Measurements from ENCODE around the gene IAH1.

The IAH1 gene

GRCh38 chr2:9430316-9431293 is 43.7 kb upstream of the IAH1 start:
- ATAC-seq = peak; percentile 85
- TF ChIP-seq ISL1 (CRISPR knock-in tag; IDR thresholded peaks at IDR 0.05) (peak; percentile 75), ESRRG (CRISPR knock-in tag; IDR thresholded peaks at IDR 0.05) (no peak), TSHZ2 (CRISPR knock-in tag; IDR thresholded peaks at IDR 0.05) (no peak), OSR1 (CRISPR knock-in tag; IDR thresholded peaks at IDR 0.05) (no peak), TCF4 (CRISPR knock-in tag; IDR thresholded peaks at IDR 0.05; ENCODE audit: borderline replicate concordance) (no peak)

GRCh38 chr2:9434489-9434888 is 39.9 kb upstream of the IAH1 start:
- no peak for ATAC-seq
- TF ChIP-seq ZFP3 (CRISPR knock-in tag; IDR thresholded peaks at IDR 0.05) (no peak), ESRRG (CRISPR knock-in tag; IDR thresholded peaks at IDR 0.05) (no peak), CSRNP3 (CRISPR knock-in tag; IDR thresholded peaks at IDR 0.05) (no peak), TSHZ2 (CRISPR knock-in tag; IDR thresholded peaks at IDR 0.05) (no peak), RARB (CRISPR knock-in tag; IDR thresholded peaks at IDR 0.05) (no peak), OSR1 (CRISPR knock-in tag; IDR thresholded peaks at IDR 0.05) (no peak), CSDC2 (CRISPR knock-in tag; IDR thresholded peaks at IDR 0.05) (no peak), ZNF8 (CRISPR knock-in tag; IDR thresholded peaks at IDR 0.05) (no peak), ISL1 (CRISPR knock-in tag; IDR thresholded peaks at IDR 0.05) (no peak), SNAI2 (CRISPR knock-in tag; IDR thresholded peaks at IDR 0.05) (no peak), ARNTL (CRISPR knock-in tag; IDR thresholded peaks at IDR 0.05; ENCODE audit: borderline replicate concordance, low read depth) (no peak), ZFP30 (CRISPR knock-in tag; IDR thresholded peaks at IDR 0.05) (no peak), CREB5 (CRISPR knock-in tag; IDR thresholded peaks at IDR 0.05; ENCODE audit: low read depth) (no peak), POU6F1 (CRISPR knock-in tag; IDR thresholded peaks at IDR 0.05; ENCODE audit: borderline replicate concordance, low read depth) (no peak), PPARA (CRISPR knock-in tag; IDR thresholded peaks at IDR 0.05; ENCODE audit: borderline replicate concordance) (no peak)

- TF ChIP-seq PPARA (CRISPR knock-in tag; IDR thresholded peaks at IDR 0.05; ENCODE audit: borderline replicate concordance) (no peak), ZC3H10 (CRISPR knock-in tag; IDR thresholded peaks at IDR 0.05) (no peak), ARNTL (CRISPR knock-in tag; IDR thresholded peaks at IDR 0.05; ENCODE audit: borderline replicate concordance, low read depth) (no peak), GLIS3 (CRISPR knock-in tag; IDR thresholded peaks at IDR 0.05) (no peak), CREB5 (CRISPR knock-in tag; IDR thresholded peaks at IDR 0.05; ENCODE audit: low read depth) (no peak), ZNF565 (CRISPR knock-in tag; conservative IDR thresholded peaks at IDR 0.05; ENCODE audit: low read depth) (no peak), TOX (CRISPR knock-in tag; IDR thresholded peaks at IDR 0.05; ENCODE audit: borderline replicate concordance) (no peak), ISL1 (CRISPR knock-in tag; IDR thresholded peaks at IDR 0.05) (no peak), RARB (CRISPR knock-in tag; IDR thresholded peaks at IDR 0.05) (no peak), BACH2 (CRISPR knock-in tag; IDR thresholded peaks at IDR 0.05; ENCODE audit: borderline replicate concordance) (no peak)
- ATAC-seq = no peak; the same call in 2 of the 3 replicates
Observed at GRCh38 chr2:9439536-9439935, 34.8 kb upstream of the IAH1 start.

Data from SK-N-SH treated with all-trans-retinoic acid at 6 μM for 48 hours (cell line).